ENCODE data around the gene MCOLN2. TPM values are rescaled to one million over a fixed set of nuclear protein-coding genes. Genes with fewer than 3 reads are reported as not detected.

The MCOLN2 gene
- total RNA-seq, 1 experiment from 2014 or later, result 1.3 TPM

GRCh38 chr1:84995484-84996334 lies 1.2 kb downstream of the MCOLN2 start:
- no peak overlapping the region for H4K8ac ChIP-seq (replicated peaks; ENCODE audit: insufficient read length, low read depth, low read length)
- Mint-ChIP-seq H3K4me1 (peaks cover 3 to 13% of the 10 kb centered on the region in 2 experiments), H3K27me3 (ENCODE audit: low read depth) (peaks cover 76% of the 10 kb centered on the region), H3K36me3 (ENCODE audit: insufficient read depth in 1 of 3, low read depth in 3 of 3) (no peaks in the 10 kb centered on the region; a peak in 1 of 7 replicates), H3K9me3 (peaks cover 0 to 2% of the 10 kb centered on the region in 2 experiments; a peak in 1 of 5 replicates), H3K27ac (no peak overlapping the region), H3K4me3 (peak overlapping the region in 1 of 2 experiments; percentile 86; a peak in 2 of 5 replicates)
- H3K18ac ChIP-seq (ENCODE audit: insufficient read length, low read depth, low read length), result no peak overlapping the region
- no peaks in the 10 kb centered on the region for H3K9me3 ChIP-seq (ENCODE audit: control insufficient read depth, low read depth, low read length)
- DNase-seq, result no peak
- no peaks in the 10 kb centered on the region for H3K4me1 ChIP-seq (ENCODE audit: insufficient read depth, low read length)
- H3K79me1 ChIP-seq (ENCODE audit: insufficient read depth, low read depth, low read length, poor library complexity, severe bottlenecking), result no peaks in the 10 kb centered on the region
- H2AK5ac ChIP-seq (ENCODE audit: insufficient read length, low read length), result no peak overlapping the region
- no peaks in the 10 kb centered on the region for H3K79me2 ChIP-seq (ENCODE audit: insufficient read depth, low read length)
- no peak overlapping the region for H3K23ac ChIP-seq (ENCODE audit: insufficient read length, low read depth, low read length)
- H3K27me3 ChIP-seq (ENCODE audit: insufficient read depth, low read length), result peaks cover 22% of the 10 kb centered on the region
- no peak overlapping the region for H2BK12ac ChIP-seq (ENCODE audit: insufficient read length, low read depth, low read length)
- no peak overlapping the region for H3K56ac ChIP-seq (ENCODE audit: insufficient read length, low read depth, low read length)
- H2BK120ac ChIP-seq (ENCODE audit: low read depth, low read length, poor library complexity, severe bottlenecking), result no peak overlapping the region
- no peak overlapping the region for H4K5ac ChIP-seq (ENCODE audit: insufficient read length, low read depth, low read length)
- no peak overlapping the region for H3K27ac ChIP-seq (ENCODE audit: insufficient read length, low read depth, low read length)
- H2BK20ac ChIP-seq (ENCODE audit: low read depth, low read length, poor library complexity, severe bottlenecking), result no peak overlapping the region
- peaks cover 6% of the 10 kb centered on the region for H3K23me2 ChIP-seq (ENCODE audit: insufficient read length, low read depth, low read length, poor library complexity, severe bottlenecking)
- no peak overlapping the region for H3K9ac ChIP-seq (ENCODE audit: extremely low read depth, insufficient read length, low read length)
- H2BK5ac ChIP-seq (ENCODE audit: insufficient read length, low read length), result no peak overlapping the region
- H3T11ph ChIP-seq (ENCODE audit: low read length), result no peak overlapping the region
- peak overlapping the region; percentile 97 for H3K4me2 ChIP-seq (ENCODE audit: insufficient read depth, insufficient read length, low read length)
- WGBS (ENCODE audit: extremely low coverage, insufficient read length, low lambda C conversion rate), result no CpG with 5 or more reads among the region's 10 CpGs
- no peaks in the 10 kb centered on the region for H4K20me1 ChIP-seq (ENCODE audit: control insufficient read depth, insufficient read depth, insufficient read length)
- TF ChIP-seq CTCF (conservative IDR thresholded peaks at IDR 0.05), result no peak
- no peak overlapping the region for H2BK15ac ChIP-seq (ENCODE audit: low read depth, low read length)
- no peak overlapping the region for H2AFZ ChIP-seq (ENCODE audit: low read length)
- H3K14ac ChIP-seq (ENCODE audit: insufficient read depth, low read length), result no peak overlapping the region
- H4K91ac ChIP-seq (ENCODE audit: insufficient read length, low read depth, low read length), result no peak overlapping the region
- no peak overlapping the region for H3K4ac ChIP-seq (ENCODE audit: low read depth, low read length)

All from H9 (cell line).